Lung (tissue), 12 donors: Measurements from ENCODE around the gene XPR1. TPM values are rescaled to one million over a fixed set of nuclear protein-coding genes. Genes with fewer than 3 reads are reported as not detected.

Source experiments
- ATAC-seq: fragments of 200-7000 bp; cut with Tn5 transposase; one replicate; pipeline ENCODE4 v1.9.1; 2020; ENCODE audit warnings: moderate number of reproducible peaks; ENCODE audit not compliant: insufficient read depth, low FRiP score
- DNase-seq, 3 donors: peaks; one replicate each; pipeline ENCODE4 v3.0.0-alpha.2; 2013 to 2017
- H3K27ac ChIP-seq, 2 donors: one replicate each; pipeline ENCODE4 v1.5.1; 2013; ENCODE audit warnings: mild to moderate bottlenecking in 2 of 2, moderate library complexity in 2 of 2, control low read depth in 1 of 2, inconsistent platforms in 1 of 2, low read depth in 1 of 2, low read length in 1 of 2
- H3K27me3 ChIP-seq, 3 donors: one replicate each; pipeline ENCODE4 v1.5.1; 2013; ENCODE audit warnings: low read length in 2 of 3; ENCODE audit not compliant: control insufficient read depth in 3 of 3, insufficient read depth in 3 of 3
- H3K36me3 ChIP-seq, 4 donors: one replicate each; pipeline ENCODE4 v1.5.1; 2013; ENCODE audit warnings: low read length in 4 of 4, mild to moderate bottlenecking in 1 of 4, moderate library complexity in 1 of 4; ENCODE audit not compliant: control insufficient read depth in 4 of 4, insufficient read depth in 4 of 4
- H3K4me1 ChIP-seq, 5 donors: one replicate each; pipeline ENCODE4 v1.5.1; 2013; ENCODE audit warnings: low read length in 5 of 5, mild to moderate bottlenecking in 2 of 5, moderate library complexity in 1 of 5; ENCODE audit not compliant: control insufficient read depth in 5 of 5, insufficient read depth in 5 of 5
- H3K4me3 ChIP-seq: one replicate; pipeline ENCODE4 v1.5.1; 2013; ENCODE audit warnings: mild to moderate bottlenecking, control low read depth, moderate library complexity
- H3K9ac ChIP-seq, 2 donors: one replicate each; pipeline ENCODE4 v1.5.1; 2013; ENCODE audit warnings: low read length in 2 of 2, control low read depth in 1 of 2; ENCODE audit not compliant: insufficient read depth in 1 of 2
- H3K9me3 ChIP-seq, 4 donors: one replicate each; pipeline ENCODE4 v1.5.1; 2013; ENCODE audit warnings: low read length in 3 of 4, mild to moderate bottlenecking in 1 of 4, moderate library complexity in 1 of 4; ENCODE audit not compliant: control insufficient read depth in 4 of 4, insufficient read depth in 3 of 4
- WGBS, 2 donors: extraction: QIAGEN DNeasy Blood & Tissue Kit; methylation state at CpG; one replicate each; pipeline ENCODE4 v1.1.7; 2013; 5-methylcytosine and 5-hydroxymethylcytosine counted together
- polyA plus RNA-seq, 2 donors: library from polyadenylated mRNA; stranded (reverse); fragments of 200-250 nt; gene quantifications; one replicate each; pipeline ENCODE4 v1.2.1, GENCODE V29; 2013
- total RNA-seq, 2 donors: library from RNA; depleted of rRNA in 1 of 2; stranded (reverse); fragments of >200 nt in 1 of 2; gene quantifications; one replicate each; pipeline ENCODE4 v1.2.1, GENCODE V29; 2014 to 2021
- TF ChIP-seq, protein P1 (sequence below): IDR thresholded peaks from 2 replicates; pipeline ENCODE4 v1.5.1; 2012; ENCODE audit warnings: mild to moderate bottlenecking; ENCODE audit errors: control extremely low read depth, extremely low read depth
- donor health status: control.
- donor health status: control.
- donor health status: Bipolar disorder and iron deficiency.
- donor health status: healthy.
- donor health status: DM: yes; HTN: yes; CAD: no.

Gene XPR1
- total and polyA plus RNA-seq, 4 donors = 7.4 to 44.0 (median 21.9) TPM

DNA sequence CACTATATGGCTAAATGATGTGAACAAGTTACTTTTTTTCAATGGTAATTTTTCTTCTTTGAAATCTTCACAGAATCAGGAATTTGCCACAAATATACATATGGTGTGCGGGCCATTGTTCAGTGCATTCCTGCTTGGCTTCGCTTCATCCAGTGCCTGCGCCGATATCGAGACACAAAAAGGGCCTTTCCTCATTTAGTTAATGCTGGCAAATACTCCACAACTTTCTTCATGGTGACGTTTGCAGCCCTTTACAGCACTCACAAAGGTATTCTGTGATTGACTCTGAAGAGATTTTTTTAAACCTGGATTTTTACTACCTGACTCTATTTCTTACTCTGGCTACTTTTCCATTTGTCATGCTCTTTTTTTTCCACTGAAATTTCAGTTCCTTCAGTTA, 204.6 kb downstream of the XPR1 start:
- WGBS, 2 donors = 96 to 98% methylated on average over 6 of the region's 6 CpGs
- Histone ChIP-seq H3K9me3 (peaks cover 0 to 5% (median 0%) of the 10 kb centered on the region in 4 donors), H3K27ac (no peak overlapping the region), H3K4me3 (no peak overlapping the region), H3K4me1 (no peaks in the 10 kb centered on the region), H3K27me3 (no peaks in the 10 kb centered on the region), H3K9ac (no peak overlapping the region), H3K36me3 (peaks cover 0 to 9% (median 3%) of the 10 kb centered on the region in 4 donors)
- TF ChIP-seq, protein P1, sequence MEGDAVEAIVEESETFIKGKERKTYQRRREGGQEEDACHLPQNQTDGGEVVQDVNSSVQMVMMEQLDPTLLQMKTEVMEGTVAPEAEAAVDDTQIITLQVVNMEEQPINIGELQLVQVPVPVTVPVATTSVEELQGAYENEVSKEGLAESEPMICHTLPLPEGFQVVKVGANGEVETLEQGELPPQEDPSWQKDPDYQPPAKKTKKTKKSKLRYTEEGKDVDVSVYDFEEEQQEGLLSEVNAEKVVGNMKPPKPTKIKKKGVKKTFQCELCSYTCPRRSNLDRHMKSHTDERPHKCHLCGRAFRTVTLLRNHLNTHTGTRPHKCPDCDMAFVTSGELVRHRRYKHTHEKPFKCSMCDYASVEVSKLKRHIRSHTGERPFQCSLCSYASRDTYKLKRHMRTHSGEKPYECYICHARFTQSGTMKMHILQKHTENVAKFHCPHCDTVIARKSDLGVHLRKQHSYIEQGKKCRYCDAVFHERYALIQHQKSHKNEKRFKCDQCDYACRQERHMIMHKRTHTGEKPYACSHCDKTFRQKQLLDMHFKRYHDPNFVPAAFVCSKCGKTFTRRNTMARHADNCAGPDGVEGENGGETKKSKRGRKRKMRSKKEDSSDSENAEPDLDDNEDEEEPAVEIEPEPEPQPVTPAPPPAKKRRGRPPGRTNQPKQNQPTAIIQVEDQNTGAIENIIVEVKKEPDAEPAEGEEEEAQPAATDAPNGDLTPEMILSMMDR = no peak
- DNase-seq = no peak
- no peak for ATAC-seq

DNA sequence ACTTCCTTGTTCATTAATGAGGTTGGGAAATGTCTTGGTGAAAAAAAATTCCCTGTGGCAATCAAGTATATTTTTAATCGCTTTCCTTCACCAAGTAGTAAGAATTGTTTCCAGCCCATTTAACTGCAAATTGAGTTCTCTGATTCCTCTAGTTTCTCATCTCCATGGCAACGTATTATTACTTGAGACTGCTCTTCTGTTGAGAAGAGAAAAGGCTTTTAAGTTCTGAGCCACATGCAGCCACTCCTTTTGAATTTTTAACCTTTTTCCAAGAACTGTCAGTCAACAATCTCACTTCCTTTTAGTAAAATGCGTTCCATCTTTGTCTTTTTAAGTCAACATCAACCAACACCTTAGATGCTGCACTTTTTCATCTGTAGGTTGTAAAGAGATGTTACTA, 205.2 kb downstream of the XPR1 start:
- WGBS, 2 donors = 72 to 95% methylated on average over 3 of the region's 3 CpGs
- no peak for ATAC-seq
- Histone ChIP-seq H3K27me3 (no peaks in the 10 kb centered on the region), H3K4me3 (no peak overlapping the region), H3K9me3 (peaks cover 0 to 2% (median 0%) of the 10 kb centered on the region in 4 donors), H3K9ac (no peak overlapping the region), H3K27ac (no peak overlapping the region), H3K36me3 (peaks cover 0 to 9% (median 3%) of the 10 kb centered on the region in 4 donors), H3K4me1 (no peaks in the 10 kb centered on the region)
- DNase-seq = no peak
- TF ChIP-seq, protein P1 = no peak

DNA sequence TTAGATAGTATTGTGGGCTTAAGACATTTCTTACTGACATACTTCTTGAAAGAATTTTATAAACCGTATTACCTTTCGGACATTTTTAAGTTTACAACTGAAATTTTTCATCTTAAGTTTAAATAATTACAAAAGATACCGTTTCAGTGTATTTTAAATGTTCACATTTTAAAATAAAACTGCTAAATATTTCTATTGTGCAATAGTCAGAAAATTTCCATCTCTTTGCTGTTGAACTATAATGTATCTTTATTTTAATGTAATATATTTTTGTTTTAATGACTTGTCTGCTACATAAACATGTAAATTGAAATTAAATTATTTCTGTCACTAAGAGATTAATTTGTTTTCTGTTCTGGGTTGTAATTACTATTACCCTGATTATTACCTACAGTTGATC, 206.7 kb downstream of the XPR1 start:
- ATAC-seq = no peak
- H3K4me1 ChIP-seq = peaks cover 0 to 7% (median 0%) of the 10 kb centered on the region in 5 donors
- no peaks in the 10 kb centered on the region for H3K27me3 ChIP-seq
- H3K9ac ChIP-seq = no peak overlapping the region
- H3K9me3 ChIP-seq = no peaks in the 10 kb centered on the region
- TF ChIP-seq, protein P1 = no peak
- H3K27ac ChIP-seq = no peak overlapping the region
- H3K36me3 ChIP-seq = peaks cover 0 to 9% (median 3%) of the 10 kb centered on the region in 4 donors
- H3K4me3 ChIP-seq = no peak overlapping the region
- 96 to 97% methylated on average over 3 of the region's 3 CpGs for WGBS, 2 donors
- DNase-seq = no peak

DNA sequence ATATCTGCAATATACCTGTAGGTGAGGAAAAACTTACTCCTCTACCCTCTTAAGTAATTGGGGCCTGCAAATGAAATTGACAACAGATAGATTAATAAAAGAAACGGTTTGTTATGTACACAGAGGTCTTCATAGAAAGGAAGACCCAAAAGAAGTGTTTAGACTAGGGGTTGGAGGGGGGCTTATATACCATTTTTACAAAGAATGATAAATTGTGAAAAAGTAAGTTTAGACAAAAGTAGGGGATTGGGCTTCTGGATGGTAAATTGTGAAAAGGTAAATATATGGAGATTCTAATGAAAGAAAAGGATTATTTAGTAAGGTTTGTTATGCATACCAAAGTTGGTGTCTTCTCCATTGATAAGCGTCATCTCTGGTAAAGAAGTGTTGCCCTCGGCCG, 207.7 kb downstream of the XPR1 start:
- DNase-seq = no peak

More for the DNA sequence above, 207.7 kb downstream of the XPR1 start:
- ATAC-seq = no peak
- 85 to 89% methylated on average over 4 of the region's 4 CpGs for WGBS, 2 donors
- Histone ChIP-seq H3K27ac (no peak overlapping the region), H3K4me3 (no peak overlapping the region), H3K9ac (no peak overlapping the region), H3K9me3 (no peaks in the 10 kb centered on the region), H3K36me3 (peaks cover 0 to 9% (median 3%) of the 10 kb centered on the region in 4 donors), H3K27me3 (no peaks in the 10 kb centered on the region), H3K4me1 (peaks cover 0 to 7% (median 0%) of the 10 kb centered on the region in 5 donors)
- TF ChIP-seq, protein P1 = no peak
